Fibroblast of pulmonary artery (primary cell): ENCODE data around the gene MATN3.

Source experiments
- DNase-seq: peaks from one replicate; pipeline ENCODE4 v3.0.0-alpha.2; 2010; ENCODE audit warnings: low read depth
- H3K4me3 ChIP-seq: replicated peaks from 2 replicates; pipeline ENCODE4 v1.5.1; 2011; ENCODE audit warnings: low read depth, mild to moderate bottlenecking, control low read depth, low read length, moderate library complexity
- TF ChIP-seq, protein P1 (sequence below): IDR thresholded peaks from 2 replicates; pipeline ENCODE4 v1.5.1; 2011; ENCODE audit warnings: mild to moderate bottlenecking, control low read depth, low read length, inconsistent platforms; ENCODE audit errors: missing control alignments

The MATN3 gene

DNA sequence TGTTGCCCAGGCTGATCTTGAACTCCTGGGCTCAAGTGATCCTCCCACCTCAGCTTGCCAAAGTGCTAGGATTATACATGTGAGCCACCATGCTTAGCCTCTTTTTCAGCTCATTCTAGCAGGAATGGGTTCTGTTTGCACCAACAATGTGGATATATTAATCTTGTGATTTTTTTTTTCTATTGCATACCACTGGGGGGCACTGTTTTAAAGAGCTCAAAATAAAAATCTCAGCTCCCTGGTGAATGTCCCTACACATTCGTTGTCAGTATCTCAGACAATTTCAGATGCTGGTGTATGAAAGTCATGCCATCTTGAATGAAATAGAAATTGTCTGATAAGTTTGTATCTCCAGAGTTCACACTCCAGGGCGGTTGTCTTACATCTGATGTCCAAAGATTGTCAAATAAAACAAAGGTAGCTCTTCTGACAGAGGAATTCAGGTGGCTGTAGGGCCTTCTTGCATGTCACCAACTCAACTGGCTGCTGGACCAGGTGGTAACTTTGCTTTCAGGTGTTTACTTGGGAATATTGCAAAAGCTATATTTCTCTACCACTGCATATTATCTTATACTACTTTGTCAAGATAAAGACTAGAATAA, 3.1 kb upstream of the MATN3 start:
- H3K4me3 ChIP-seq = no peak overlapping the region
- peak; percentile 77 for DNase-seq
- TF ChIP-seq, protein P1, sequence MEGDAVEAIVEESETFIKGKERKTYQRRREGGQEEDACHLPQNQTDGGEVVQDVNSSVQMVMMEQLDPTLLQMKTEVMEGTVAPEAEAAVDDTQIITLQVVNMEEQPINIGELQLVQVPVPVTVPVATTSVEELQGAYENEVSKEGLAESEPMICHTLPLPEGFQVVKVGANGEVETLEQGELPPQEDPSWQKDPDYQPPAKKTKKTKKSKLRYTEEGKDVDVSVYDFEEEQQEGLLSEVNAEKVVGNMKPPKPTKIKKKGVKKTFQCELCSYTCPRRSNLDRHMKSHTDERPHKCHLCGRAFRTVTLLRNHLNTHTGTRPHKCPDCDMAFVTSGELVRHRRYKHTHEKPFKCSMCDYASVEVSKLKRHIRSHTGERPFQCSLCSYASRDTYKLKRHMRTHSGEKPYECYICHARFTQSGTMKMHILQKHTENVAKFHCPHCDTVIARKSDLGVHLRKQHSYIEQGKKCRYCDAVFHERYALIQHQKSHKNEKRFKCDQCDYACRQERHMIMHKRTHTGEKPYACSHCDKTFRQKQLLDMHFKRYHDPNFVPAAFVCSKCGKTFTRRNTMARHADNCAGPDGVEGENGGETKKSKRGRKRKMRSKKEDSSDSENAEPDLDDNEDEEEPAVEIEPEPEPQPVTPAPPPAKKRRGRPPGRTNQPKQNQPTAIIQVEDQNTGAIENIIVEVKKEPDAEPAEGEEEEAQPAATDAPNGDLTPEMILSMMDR = peak; percentile 50

GRCh38 chr2:20013126-20013849, 820 bp upstream of the MATN3 start:
- TF ChIP-seq, protein P1 = no peak
- H3K4me3 ChIP-seq = peak overlapping the region; percentile 51
- no peak for DNase-seq

- TF ChIP-seq, protein P1 = no peak
- peak overlapping the region; percentile 51 for H3K4me3 ChIP-seq
- DNase-seq = no peak
Observed at GRCh38 chr2:20012032-20012281, 511 bp downstream of the MATN3 start.

GRCh38 chr2:20011276-20012031, 1.0 kb downstream of the MATN3 start:
- DNase-seq = no peak
- TF ChIP-seq, protein P1 = no peak
- H3K4me3 ChIP-seq = no peak overlapping the region

GRCh38 chr2:20008703-20009102, 3.8 kb downstream of the MATN3 start:
- H3K4me3 ChIP-seq = no peak overlapping the region
- TF ChIP-seq, protein P1 = no peak
- no peak for DNase-seq

GRCh38 chr2:20005891-20006470, 6.5 kb downstream of the MATN3 start:
- TF ChIP-seq, protein P1 = no peak
- no peak for DNase-seq

More at GRCh38 chr2:20005891-20006470, 6.5 kb downstream of the MATN3 start:
- H3K4me3 ChIP-seq = no peak overlapping the region
